HL-60 (cell line): ENCODE data around the gene CHST13.

Experiments used
- DNase-seq, 2 experiments: peaks; one replicate each; pipeline ENCODE4 v3.0.0-alpha.2; 2010 to 2020; ENCODE audit warnings: low read depth in 1 of 2, low spot score in 1 of 2
- H3K27ac ChIP-seq: fragments of 250-450 bp; sonication (Bioruptor Pico); replicated peaks from 2 replicates; pipeline ENCODE4 v1.5.1; 2020; ENCODE audit warnings: mild to moderate bottlenecking, moderate library complexity
- H3K27me3 ChIP-seq: fragments of 250-450 bp; sonication (Bioruptor Pico); 2 replicates; pipeline ENCODE4 v1.5.1; 2021; ENCODE audit warnings: mild to moderate bottlenecking, moderate library complexity; ENCODE audit not compliant: insufficient read depth, poor library complexity, severe bottlenecking
- H3K4me3 ChIP-seq: replicated peaks from 2 replicates; pipeline ENCODE4 v1.5.1; 2011; ENCODE audit warnings: mild to moderate bottlenecking, control low read depth, low read length; ENCODE audit not compliant: insufficient read depth
- CTCF ChIP-seq: IDR thresholded peaks from one replicate; pipeline ENCODE4 v1.5.1; 2011; ENCODE audit warnings: low read length, control low read depth, inconsistent platforms; ENCODE audit not compliant: insufficient read depth
- GABPA ChIP-seq: IDR thresholded peaks from 2 replicates; pipeline ENCODE4 v1.6.1; 2012; ENCODE audit warnings: low read depth
- POLR2AphosphoS5 ChIP-seq: IDR thresholded peaks from 2 replicates; pipeline ENCODE4 v1.6.1; 2012; ENCODE audit warnings: low read depth
- SPI1 ChIP-seq: IDR thresholded peaks from 2 replicates; pipeline ENCODE4 v1.6.1; 2012; ENCODE audit warnings: low read depth, mild to moderate bottlenecking, borderline replicate concordance
- TF ChIP-seq, protein P1 (sequence below): IDR thresholded peaks from 2 replicates; pipeline ENCODE4 v1.6.1; 2012; ENCODE audit warnings: low read depth; ENCODE audit not compliant: insufficient replicate concordance

The CHST13 gene

GRCh38 chr3:126571078-126571477 is 47.1 kb downstream of the CHST13 start:
- Histone ChIP-seq H3K27ac (no peak overlapping the region), H3K27me3 (no peaks in the 10 kb centered on the region), H3K4me3 (no peak overlapping the region)
- DNase-seq = no peak
- TF ChIP-seq CTCF (no peak), POLR2AphosphoS5 (no peak), GABPA (no peak), SPI1 (no peak)
- TF ChIP-seq, protein P1, sequence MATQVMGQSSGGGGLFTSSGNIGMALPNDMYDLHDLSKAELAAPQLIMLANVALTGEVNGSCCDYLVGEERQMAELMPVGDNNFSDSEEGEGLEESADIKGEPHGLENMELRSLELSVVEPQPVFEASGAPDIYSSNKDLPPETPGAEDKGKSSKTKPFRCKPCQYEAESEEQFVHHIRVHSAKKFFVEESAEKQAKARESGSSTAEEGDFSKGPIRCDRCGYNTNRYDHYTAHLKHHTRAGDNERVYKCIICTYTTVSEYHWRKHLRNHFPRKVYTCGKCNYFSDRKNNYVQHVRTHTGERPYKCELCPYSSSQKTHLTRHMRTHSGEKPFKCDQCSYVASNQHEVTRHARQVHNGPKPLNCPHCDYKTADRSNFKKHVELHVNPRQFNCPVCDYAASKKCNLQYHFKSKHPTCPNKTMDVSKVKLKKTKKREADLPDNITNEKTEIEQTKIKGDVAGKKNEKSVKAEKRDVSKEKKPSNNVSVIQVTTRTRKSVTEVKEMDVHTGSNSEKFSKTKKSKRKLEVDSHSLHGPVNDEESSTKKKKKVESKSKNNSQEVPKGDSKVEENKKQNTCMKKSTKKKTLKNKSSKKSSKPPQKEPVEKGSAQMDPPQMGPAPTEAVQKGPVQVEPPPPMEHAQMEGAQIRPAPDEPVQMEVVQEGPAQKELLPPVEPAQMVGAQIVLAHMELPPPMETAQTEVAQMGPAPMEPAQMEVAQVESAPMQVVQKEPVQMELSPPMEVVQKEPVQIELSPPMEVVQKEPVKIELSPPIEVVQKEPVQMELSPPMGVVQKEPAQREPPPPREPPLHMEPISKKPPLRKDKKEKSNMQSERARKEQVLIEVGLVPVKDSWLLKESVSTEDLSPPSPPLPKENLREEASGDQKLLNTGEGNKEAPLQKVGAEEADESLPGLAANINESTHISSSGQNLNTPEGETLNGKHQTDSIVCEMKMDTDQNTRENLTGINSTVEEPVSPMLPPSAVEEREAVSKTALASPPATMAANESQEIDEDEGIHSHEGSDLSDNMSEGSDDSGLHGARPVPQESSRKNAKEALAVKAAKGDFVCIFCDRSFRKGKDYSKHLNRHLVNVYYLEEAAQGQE = no peak

- H3K27ac ChIP-seq = no peak overlapping the region
- H3K4me3 ChIP-seq = no peak overlapping the region
- no peak for DNase-seq
- TF ChIP-seq SPI1 (no peak), CTCF (no peak), GABPA (no peak), POLR2AphosphoS5 (no peak)
- TF ChIP-seq, protein P1 = no peak
- H3K27me3 ChIP-seq = no peaks in the 10 kb centered on the region
Measured at GRCh38 chr3:126573492-126574117, 49.6 kb downstream of the CHST13 start.

GRCh38 chr3:126577261-126577660 is 53.3 kb downstream of the CHST13 start:
- no peak for DNase-seq
- TF ChIP-seq SPI1 = no peak
- TF ChIP-seq, protein P1 = no peak
- no peak for TF ChIP-seq CTCF
- no peak for TF ChIP-seq GABPA
- TF ChIP-seq POLR2AphosphoS5 = no peak

More at GRCh38 chr3:126577261-126577660, 53.3 kb downstream of the CHST13 start:
- Histone ChIP-seq H3K27me3 (no peaks in the 10 kb centered on the region), H3K27ac (no peak overlapping the region), H3K4me3 (no peak overlapping the region)
